Activated CD4-positive, alpha-beta T cell treated with anti-CD3 and anti-CD28 coated beads, Interleukin-2, amount 50 U/mL, for 4 hours (primary cell): ENCODE results near the gene RAP2C.
"Not testable (repeated sequence)": the region's sequence is repeated elsewhere in the genome, so short reads cannot be mapped to it uniquely, and the experiment has no call there.

ENCODE experiments used
- DNase-seq, 2 experiments: peaks; one replicate each; pipeline ENCODE4 v3.0.0-alpha.2; 2020

The RAP2C gene

DNA sequence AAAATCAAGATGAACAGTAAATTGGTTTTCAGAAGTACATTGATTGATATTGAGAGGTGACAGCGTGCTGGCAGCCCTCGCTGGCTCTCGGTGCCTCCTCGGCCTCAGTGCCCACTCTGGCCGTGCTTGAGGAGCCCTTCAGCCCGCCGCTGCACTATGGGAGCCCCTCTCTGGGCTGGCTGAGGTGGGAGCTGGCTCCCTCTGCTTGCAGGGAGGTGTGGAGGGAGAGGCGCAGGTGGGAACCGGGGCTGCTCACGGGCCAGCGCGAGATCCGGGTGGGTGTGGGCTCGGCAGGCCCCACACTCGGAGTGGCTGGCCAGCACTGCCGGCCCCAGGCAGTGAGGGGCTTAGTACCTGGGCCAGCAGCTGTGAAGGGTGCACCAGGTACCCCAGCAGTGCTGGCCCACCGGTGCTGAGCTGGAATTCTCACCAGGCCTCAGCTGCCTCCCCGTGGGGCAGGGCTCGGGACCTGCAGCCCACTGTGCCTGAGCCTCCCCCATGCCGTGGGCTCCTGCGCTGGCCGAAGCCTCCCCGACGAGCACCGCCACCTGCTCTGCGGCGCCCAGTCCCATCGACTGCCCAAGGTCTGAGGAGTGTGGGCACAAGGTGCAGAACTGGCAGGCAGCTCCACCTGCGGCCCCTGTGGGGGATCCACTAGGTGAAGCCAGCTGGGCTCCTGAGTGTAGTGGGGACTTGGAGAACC lies 25.2 kb downstream of the RAP2C start:
- DNase-seq, result no peak

DNA sequence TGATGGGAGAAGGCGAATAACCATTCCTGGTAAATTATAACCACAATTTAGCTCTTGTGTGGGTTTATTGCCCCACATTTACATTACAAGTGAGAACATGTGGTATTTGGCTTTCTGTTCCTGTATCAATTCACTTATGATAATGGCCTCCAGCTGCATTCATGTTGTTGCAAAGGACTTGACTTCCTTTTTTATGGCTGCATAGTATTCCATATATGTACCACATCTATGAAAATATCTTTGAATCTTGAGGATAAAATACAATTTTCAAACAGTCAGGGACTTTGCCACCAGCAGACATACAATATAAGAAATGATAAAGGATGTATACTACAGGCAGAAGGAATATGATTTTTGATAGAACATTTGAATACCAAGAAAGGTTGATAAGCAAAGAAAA lies 27.3 kb downstream of the RAP2C start:
- no peak for DNase-seq

DNA sequence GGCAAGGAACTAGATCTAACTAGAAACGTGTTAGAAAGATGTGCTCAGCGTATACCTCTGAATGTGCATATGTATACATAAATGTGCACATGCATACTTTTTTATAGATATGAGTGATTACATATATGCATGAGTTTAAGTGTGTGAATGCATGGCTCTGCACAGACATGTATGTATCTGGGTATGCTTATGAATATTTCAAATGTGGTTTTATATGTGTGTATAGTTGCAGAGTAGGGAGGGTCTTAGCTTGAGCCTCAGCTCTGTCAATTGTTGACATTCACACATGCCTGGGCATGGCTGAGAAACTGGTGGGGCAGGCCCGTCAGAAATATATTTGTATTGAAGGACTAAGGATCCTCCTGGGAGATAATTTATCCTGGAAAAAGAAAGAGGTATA lies 31.1 kb downstream of the RAP2C start:
- no peak for DNase-seq

DNA sequence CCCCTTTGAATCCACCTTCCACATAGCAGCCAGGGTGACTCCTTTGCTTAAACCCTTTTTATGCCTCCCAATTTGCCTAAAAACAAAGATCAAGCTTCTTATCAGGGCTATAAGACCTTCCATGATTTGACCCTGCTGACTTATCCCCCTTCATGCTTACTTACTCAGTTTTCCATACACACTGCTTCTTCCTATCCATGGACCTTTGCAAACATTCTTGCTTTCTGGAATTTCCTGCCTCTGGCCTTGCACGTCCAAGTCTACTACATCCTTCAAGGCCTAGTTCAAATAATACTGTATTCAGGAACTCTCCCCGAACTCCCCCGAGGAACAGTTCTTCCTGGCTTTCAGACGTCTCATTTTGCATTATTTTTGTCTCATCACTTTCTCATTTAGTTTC lies 31.8 kb downstream of the RAP2C start:
- no peak for DNase-seq

DNA sequence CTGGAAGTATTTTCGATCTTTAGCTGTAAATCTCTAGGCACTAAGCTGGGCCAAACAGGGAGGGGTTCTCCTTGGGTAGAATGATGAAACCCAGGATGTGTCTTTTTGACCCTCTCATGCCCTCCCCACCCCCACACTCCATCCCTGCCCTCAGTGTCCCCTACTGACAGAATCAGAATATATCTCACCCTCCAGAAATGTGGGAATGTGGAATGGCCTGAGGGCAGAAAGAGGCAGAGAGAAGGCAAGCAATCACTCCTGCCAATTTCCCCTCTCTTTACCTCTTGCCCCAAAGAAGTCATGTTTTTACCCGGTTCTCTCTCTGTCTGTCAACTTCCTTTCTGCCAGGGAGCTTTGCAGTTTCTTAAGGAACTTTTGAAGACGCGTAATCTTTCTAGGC lies 34.4 kb downstream of the RAP2C start:
- DNase-seq, result no peak

DNA sequence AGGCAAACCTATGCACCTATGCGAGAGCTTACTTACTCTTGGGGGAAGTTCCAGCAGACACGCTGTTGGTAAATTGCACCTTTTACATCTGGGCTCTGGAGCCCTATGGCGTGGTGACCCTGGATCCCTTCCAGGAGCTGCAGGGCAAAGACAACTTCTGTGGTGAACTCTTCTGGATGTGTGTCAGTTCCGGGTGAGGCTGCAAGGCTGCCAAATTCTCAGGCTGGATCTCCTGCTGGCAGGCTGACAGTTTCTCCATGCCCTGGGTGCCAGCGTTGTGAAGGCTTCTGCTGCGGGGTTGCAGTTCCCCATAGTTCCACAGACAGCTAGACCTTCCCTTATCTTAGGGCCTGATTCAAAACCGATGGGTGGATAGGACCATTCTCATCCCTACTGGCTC lies 37.9 kb downstream of the RAP2C start:
- DNase-seq, result no peak

DNA sequence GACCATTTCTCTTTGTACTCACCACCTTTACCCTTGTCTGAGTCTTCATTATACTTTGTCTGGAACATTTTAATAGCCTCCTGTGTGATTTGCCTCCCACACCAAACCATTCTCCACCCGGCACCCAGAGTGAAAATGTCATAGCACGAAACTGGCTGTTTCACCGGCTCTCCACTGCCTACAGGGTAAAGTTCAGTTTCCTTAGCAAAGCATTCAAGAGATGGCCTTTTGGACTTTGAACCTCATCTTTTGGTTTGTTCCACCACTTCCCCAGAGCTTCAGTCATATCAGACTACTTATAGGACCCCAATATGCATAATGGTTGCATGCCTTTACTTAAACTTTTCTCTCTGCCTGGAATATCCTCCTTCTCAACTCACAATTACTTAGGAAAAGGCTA lies 38.3 kb downstream of the RAP2C start:
- DNase-seq, result no peak

DNA sequence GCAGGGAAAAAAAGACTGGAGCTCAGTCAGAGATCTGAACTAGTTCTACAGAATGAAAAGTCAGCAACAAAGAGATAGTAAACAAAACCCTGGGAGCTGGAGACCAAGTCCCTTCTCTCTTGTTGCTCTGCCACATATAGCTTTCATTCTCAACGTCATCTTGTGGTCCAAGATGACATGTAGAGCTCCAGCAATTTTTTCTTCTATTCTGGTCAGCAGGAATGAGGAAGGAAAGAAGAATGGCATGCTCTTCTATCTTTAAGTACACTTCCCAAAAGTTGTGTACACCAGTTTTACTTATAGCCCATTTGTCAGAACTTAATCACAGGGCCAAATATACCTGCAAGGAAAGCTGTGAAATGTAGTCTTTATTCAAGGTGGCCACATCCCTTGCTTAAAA lies 45.6 kb downstream of the RAP2C start:
- no peak for DNase-seq

DNA sequence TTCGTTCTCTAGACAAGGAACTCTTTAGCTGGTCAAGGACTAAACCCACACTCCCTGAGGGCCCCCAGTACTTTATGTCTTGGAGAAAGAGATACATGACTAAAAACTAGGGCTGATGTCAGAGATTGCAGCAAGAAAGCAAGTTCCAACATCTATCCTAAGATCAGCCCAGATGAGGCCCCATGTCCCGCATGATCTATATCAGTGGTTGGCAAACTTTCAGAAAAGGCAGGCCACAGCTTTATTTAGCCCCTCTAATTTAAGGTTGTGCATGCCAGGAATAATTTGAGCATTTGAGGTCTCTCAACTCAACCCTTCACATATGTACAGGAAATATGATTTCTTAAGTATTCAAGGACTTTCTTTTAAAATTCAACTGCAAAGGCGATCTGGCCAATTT lies 47.4 kb downstream of the RAP2C start:
- DNase-seq, result no peak

DNA sequence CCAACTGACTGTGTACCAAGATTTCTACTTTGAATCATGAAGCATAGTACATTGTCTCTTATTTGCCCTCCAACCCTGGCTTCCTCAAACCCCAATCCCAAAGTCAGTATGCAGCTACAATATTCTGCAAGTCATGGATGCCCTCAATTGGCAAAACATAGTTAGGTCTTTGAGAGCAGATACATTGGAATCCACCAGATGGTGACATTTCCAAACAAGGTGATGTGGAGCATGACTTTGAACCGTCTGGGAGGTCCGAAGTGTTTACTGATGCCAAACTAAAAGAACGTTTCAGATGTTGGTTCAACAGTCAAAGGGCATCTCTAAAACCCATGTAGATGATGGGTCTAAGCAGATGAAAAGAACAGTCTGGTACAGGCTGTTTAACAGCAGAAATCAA lies 47.8 kb downstream of the RAP2C start:
- DNase-seq, result no peak

DNA sequence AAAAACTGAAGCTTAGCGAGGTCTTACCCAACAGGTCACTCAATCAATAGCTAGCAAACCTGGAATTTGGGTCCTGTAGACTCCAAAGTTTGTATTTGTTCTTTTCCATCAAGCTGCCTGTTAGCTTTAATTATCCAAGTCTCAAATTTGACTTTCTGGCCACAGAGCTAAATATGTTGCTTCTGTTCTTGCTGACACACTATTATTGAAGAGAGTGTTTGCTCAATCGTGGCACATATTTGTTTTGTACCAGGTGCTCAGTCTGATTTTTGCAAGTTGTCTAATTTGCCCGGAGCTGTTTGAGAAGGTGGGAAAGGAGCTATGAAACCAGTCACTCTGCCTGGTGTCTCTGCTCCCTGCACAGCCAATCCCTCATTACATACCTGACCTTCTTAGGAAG lies 49.7 kb downstream of the RAP2C start:
- no peak for DNase-seq

DNA sequence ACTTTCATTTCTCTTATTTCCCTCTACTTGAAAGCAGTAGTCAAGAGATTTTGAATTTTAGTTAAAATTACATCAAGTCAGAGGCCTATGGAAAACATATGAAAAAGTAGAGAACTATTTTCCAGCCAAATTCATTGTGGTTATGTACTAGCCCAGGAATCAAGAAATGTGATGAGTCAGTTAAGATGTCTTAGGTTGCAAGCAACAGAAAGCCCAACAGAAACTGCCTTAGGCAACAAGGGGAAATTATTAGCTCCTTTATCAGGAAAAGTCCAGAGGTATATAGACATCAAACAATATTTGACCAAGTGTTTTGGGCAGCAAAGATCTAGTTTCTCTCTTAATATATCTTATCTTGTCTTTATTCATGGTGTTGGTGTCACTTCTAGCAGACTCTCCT lies 53.6 kb downstream of the RAP2C start:
- DNase-seq, result no peak

DNA sequence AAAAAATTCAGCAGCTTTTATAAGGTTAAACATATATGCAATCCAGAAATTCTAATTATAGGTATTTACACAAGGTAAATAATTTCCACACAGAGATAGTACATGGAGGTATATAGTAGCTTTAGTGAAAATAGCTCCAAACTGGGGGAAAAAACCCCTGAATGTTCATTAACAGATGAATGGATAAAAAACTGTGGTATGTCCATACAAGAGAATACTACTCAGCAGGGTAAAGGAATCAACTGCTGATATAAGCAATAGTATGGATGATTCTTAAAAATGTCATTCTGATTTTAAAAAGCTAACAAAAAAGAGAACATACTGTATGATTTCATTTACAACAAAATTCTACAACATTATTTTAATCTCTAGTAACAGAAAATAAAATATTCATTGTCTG lies 54.2 kb downstream of the RAP2C start:
- no peak for DNase-seq

DNA sequence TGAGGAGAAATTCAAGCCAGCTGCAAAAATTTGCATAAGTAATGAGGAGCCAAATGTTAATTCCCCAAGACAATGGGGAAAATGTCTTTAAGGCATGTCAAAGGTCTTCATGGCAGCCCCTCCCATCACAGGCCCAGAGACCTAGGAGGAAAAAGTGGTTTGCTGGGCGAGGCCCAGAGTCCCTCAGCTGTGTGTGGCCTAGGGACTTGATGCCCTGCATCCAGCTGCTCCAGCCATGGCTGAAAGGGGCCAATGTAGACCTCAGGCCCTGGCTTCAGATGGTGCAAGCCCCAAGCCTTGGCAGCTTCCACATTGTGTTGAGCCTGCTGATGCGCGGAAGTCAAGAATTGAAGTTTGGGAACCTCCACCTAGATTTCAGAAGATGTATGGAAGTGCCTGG lies 56.2 kb downstream of the RAP2C start:
- not testable (repeated sequence) for DNase-seq

DNA sequence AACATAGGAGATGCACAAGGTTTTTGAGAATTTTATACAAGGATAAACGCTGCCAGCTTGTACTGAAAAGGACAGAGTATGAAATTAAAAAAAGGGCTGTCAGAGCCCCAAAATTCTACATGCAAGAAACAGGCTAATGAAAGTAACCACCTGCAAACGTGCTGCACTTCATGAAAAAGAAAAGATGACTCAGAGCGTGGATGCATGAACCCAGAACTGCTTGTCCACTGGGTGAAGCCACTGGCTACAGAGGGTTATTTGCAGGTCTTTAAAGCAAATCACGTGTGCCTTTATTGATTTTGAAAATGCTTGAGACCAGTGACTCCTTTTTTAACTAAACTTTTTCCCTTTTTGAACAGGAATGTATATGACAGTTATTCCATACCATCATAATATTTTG lies 66.1 kb downstream of the RAP2C start:
- DNase-seq, result no peak
